Smooth muscle cell of the pulmonary artery (primary cell): ENCODE results near the gene FOSB. TPM values are rescaled to one million over a fixed set of nuclear protein-coding genes. Genes with fewer than 3 reads are reported as not detected.

Experiments
- total RNA-seq: library from RNA; depleted of rRNA; stranded (reverse); fragments of >200 nt; gene quantifications from 2 replicates; pipeline ENCODE4 v1.2.3, GENCODE V29; 2014

FOSB gene
- 5.7 and 7.2 TPM in 2 replicates for total RNA-seq

GRCh38 chr19:45467456-45468158 is at the start of gene FOSB:
TSS of gene FOSB (plus strand) at chr19:45467996. CDS start at chr19:45468587, 591 bp downstream.

DNA sequence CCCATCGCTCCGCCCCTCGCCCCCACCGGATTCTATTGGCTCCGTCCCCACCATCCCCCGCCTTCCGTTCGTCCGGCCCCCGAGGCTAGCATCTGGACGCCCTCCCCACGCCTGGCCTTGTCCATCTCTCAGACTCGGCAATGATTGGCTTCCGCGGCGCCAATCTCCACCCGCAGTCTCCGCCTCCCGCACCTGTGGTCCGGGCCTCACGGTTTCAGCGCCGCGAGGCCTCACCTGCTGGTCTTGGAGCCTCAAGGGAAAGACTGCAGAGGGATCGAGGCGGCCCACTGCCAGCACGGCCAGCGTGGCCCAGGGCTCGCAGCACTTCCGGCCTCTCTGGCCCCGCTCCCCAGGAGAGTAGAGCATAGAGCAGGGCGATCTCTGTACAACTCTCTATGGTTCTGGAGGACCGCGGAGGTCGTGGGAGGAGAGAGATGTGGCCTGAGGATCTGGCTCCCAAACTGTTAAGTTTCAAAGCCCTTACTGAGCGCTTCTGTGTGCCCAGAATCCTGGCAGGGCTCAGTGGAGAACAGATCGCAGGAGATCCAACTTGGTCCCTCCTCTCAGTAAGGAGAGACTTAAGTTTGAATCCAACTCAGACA is 44.1 kb upstream of the FOSB start, which contains the start of gene ERCC1:
ERCC1 (minus strand) TSS at position 329 of the 602 bp plus-strand sequence. CDS start 543 bp downstream, outside the sequence.

DNA sequence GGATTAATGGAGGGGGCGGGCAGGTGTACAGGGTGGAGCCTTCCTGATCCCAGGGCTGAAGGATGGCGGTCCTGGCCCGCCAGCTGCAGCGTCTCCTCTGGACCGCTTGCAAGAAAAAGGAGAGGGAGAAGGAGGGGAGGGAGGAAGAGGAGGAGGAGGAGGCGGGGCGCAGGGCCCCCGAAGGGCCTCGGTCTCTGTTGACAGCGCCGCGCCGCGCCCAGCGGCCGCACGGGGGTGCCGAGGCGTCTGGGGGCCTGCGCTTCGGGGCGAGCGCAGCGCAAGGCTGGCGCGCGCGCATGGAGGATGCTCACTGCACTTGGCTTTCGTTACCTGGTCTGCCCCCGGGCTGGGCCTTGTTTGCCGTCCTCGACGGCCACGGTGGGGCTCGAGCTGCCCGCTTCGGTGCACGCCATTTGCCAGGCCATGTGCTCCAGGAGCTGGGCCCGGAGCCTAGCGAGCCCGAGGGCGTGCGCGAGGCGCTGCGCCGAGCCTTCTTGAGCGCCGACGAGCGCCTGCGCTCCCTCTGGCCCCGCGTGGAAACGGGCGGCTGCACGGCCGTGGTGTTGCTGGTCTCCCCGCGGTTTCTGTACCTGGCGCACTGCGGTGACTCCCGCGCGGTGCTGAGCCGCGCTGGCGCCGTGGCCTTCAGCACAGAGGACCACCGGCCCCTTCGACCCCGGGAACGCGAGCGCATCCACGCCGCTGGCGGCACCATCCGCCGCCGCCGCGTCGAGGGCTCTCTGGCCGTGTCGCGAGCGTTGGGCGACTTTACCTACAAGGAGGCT is 30.8 kb downstream of the FOSB start, which contains the start of gene PPM1N:
PPM1N (plus strand) TSS at position 33 of the 785 bp plus-strand sequence; CDS start at position 63, 30 bp downstream.

GRCh38 chr19:45506989-45507871 is 39.4 kb downstream of the FOSB start, which contains the start of gene VASP:
TSS of gene VASP (plus strand) at chr19:45507479. CDS start at chr19:45507772, 293 bp downstream.

Other genes starting within 250 kb of the FOSB start
- 0.10 and 0.13 TPM in 2 replicates for gene EXOC3L2, start 222.6 kb upstream of the FOSB start, total RNA-seq
- 19.9 and 35.3 TPM in 2 replicates for gene MARK4, start 216.7 kb upstream of the FOSB start, total RNA-seq
- gene CKM, start 145.1 kb upstream of the FOSB start, total RNA-seq: not detected in 2 replicates
- 0.13 and 0.46 TPM in 2 replicates for gene KLC3, start 127.2 kb upstream of the FOSB start, total RNA-seq
- gene ERCC2, start 97.4 kb upstream of the FOSB start, total RNA-seq: 30.2 and 36.2 TPM in 2 replicates
- 13.9 and 25.5 TPM in 2 replicates for gene PPP1R13L, start 62.9 kb upstream of the FOSB start, total RNA-seq
- gene POLR1G, start 61.4 kb upstream of the FOSB start, total RNA-seq: 9.1 and 16.3 TPM in 2 replicates
- gene ERCC1, start 44.1 kb upstream of the FOSB start, total RNA-seq: 67.9 and 74.2 TPM in 2 replicates
- gene RTN2, start 29.1 kb downstream of the FOSB start, total RNA-seq: 5.6 and 8.0 TPM in 2 replicates
- gene PPM1N, start 30.4 kb downstream of the FOSB start, total RNA-seq: 1.0 and 1.6 TPM in 2 replicates
- 47.6 and 61.4 TPM in 2 replicates for gene VASP, start 39.5 kb downstream of the FOSB start, total RNA-seq
- gene OPA3, start 116.8 kb downstream of the FOSB start, total RNA-seq: 7.0 and 10.4 TPM in 2 replicates
- gene GPR4, start 134.2 kb downstream of the FOSB start, total RNA-seq: 0.53 and 0.78 TPM in 2 replicates
- gene EML2, start 171.4 kb downstream of the FOSB start, total RNA-seq: 64.1 and 80.8 TPM in 2 replicates
- gene GIPR, start 200.2 kb downstream of the FOSB start, total RNA-seq: 0.43 and 0.52 TPM in 2 replicates
- 194 and 211 TPM in 2 replicates for gene SNRPD2, start 224.0 kb downstream of the FOSB start, total RNA-seq
- gene QPCTL, start 224.7 kb downstream of the FOSB start, total RNA-seq: 18.1 and 32.5 TPM in 2 replicates